Lung (tissue), 12 donors: Measurements from ENCODE around the gene SULT1B1. TPM values are rescaled to one million over a fixed set of nuclear protein-coding genes. Genes with fewer than 3 reads are reported as not detected.

Source experiments
- ATAC-seq: fragments of 200-7000 bp; cut with Tn5 transposase; one replicate; pipeline ENCODE4 v1.9.1; 2020; ENCODE audit warnings: moderate number of reproducible peaks; ENCODE audit not compliant: insufficient read depth, low FRiP score
- DNase-seq, 3 donors: peaks; one replicate each; pipeline ENCODE4 v3.0.0-alpha.2; 2013 to 2017
- H3K27ac ChIP-seq, 2 donors: one replicate each; pipeline ENCODE4 v1.5.1; 2013; ENCODE audit warnings: mild to moderate bottlenecking in 2 of 2, moderate library complexity in 2 of 2, control low read depth in 1 of 2, inconsistent platforms in 1 of 2, low read depth in 1 of 2, low read length in 1 of 2
- H3K27me3 ChIP-seq, 3 donors: one replicate each; pipeline ENCODE4 v1.5.1; 2013; ENCODE audit warnings: low read length in 2 of 3; ENCODE audit not compliant: control insufficient read depth in 3 of 3, insufficient read depth in 3 of 3
- H3K36me3 ChIP-seq, 4 donors: one replicate each; pipeline ENCODE4 v1.5.1; 2013; ENCODE audit warnings: low read length in 4 of 4, mild to moderate bottlenecking in 1 of 4, moderate library complexity in 1 of 4; ENCODE audit not compliant: control insufficient read depth in 4 of 4, insufficient read depth in 4 of 4
- H3K4me1 ChIP-seq, 5 donors: one replicate each; pipeline ENCODE4 v1.5.1; 2013; ENCODE audit warnings: low read length in 5 of 5, mild to moderate bottlenecking in 2 of 5, moderate library complexity in 1 of 5; ENCODE audit not compliant: control insufficient read depth in 5 of 5, insufficient read depth in 5 of 5
- H3K4me3 ChIP-seq: one replicate; pipeline ENCODE4 v1.5.1; 2013; ENCODE audit warnings: mild to moderate bottlenecking, control low read depth, moderate library complexity
- H3K9ac ChIP-seq, 2 donors: one replicate each; pipeline ENCODE4 v1.5.1; 2013; ENCODE audit warnings: low read length in 2 of 2, control low read depth in 1 of 2; ENCODE audit not compliant: insufficient read depth in 1 of 2
- H3K9me3 ChIP-seq, 4 donors: one replicate each; pipeline ENCODE4 v1.5.1; 2013; ENCODE audit warnings: low read length in 3 of 4, mild to moderate bottlenecking in 1 of 4, moderate library complexity in 1 of 4; ENCODE audit not compliant: control insufficient read depth in 4 of 4, insufficient read depth in 3 of 4
- CTCF ChIP-seq: IDR thresholded peaks from 2 replicates; pipeline ENCODE4 v1.5.1; 2012; ENCODE audit warnings: mild to moderate bottlenecking; ENCODE audit errors: control extremely low read depth, extremely low read depth
- WGBS, 2 donors: extraction: QIAGEN DNeasy Blood & Tissue Kit; methylation state at CpG; one replicate each; pipeline ENCODE4 v1.1.7; 2013; 5-methylcytosine and 5-hydroxymethylcytosine counted together
- polyA plus RNA-seq, 2 donors: library from polyadenylated mRNA; stranded (reverse); fragments of 200-250 nt; gene quantifications; one replicate each; pipeline ENCODE4 v1.2.1, GENCODE V29; 2013
- total RNA-seq, 2 donors: library from RNA; depleted of rRNA in 1 of 2; stranded (reverse); fragments of >200 nt in 1 of 2; gene quantifications; one replicate each; pipeline ENCODE4 v1.2.1, GENCODE V29; 2014 to 2021
- donor health status: control.
- donor health status: control.
- donor health status: Bipolar disorder and iron deficiency.
- donor health status: healthy.
- donor health status: DM: yes; HTN: yes; CAD: no.

The SULT1B1 gene
- total and polyA plus RNA-seq, 4 donors: 1.0 to 11.0 (median 6.0) TPM

GRCh38 chr4:69743476-69744156 lies 16.8 kb downstream of the SULT1B1 start:
- H3K9ac ChIP-seq: no peak overlapping the region
- ATAC-seq (no peak), DNase-seq (no peak)
- peaks cover 0 to 18% (median 0%) of the 10 kb centered on the region in 5 donors for H3K4me1 ChIP-seq
- no peak for TF ChIP-seq CTCF
- 95 to 98% methylated on average over 13 of the region's 13 CpGs for WGBS, 2 donors
- H3K27ac ChIP-seq: no peak overlapping the region
- H3K4me3 ChIP-seq: no peak overlapping the region
- no peaks in the 10 kb centered on the region for H3K36me3 ChIP-seq
- peaks cover 0 to 16% (median 2%) of the 10 kb centered on the region in 4 donors for H3K9me3 ChIP-seq
- H3K27me3 ChIP-seq: no peaks in the 10 kb centered on the region

GRCh38 chr4:69742596-69742995 lies 17.8 kb downstream of the SULT1B1 start:
- Histone ChIP-seq H3K9me3 (peaks cover 0 to 16% (median 2%) of the 10 kb centered on the region in 4 donors), H3K36me3 (no peaks in the 10 kb centered on the region), H3K27ac (no peak overlapping the region), H3K27me3 (no peaks in the 10 kb centered on the region), H3K4me1 (peaks cover 0 to 7% (median 0%) of the 10 kb centered on the region in 5 donors), H3K9ac (no peak overlapping the region), H3K4me3 (no peak overlapping the region)
- DNase-seq (no peak), ATAC-seq (no peak)
- no peak for TF ChIP-seq CTCF
- WGBS, 2 donors: 85 to 92% methylated on average over 9 of the region's 9 CpGs

GRCh38 chr4:69738872-69739271 lies 21.5 kb downstream of the SULT1B1 start:
- WGBS, 2 donors: 42 to 59% methylated on average over 1 of the region's 1 CpG
- ATAC-seq (no peak), DNase-seq (no peak)
- Histone ChIP-seq H3K4me1 (no peaks in the 10 kb centered on the region), H3K27me3 (no peaks in the 10 kb centered on the region), H3K9me3 (peaks cover 0 to 10% (median 0%) of the 10 kb centered on the region in 4 donors), H3K36me3 (no peaks in the 10 kb centered on the region), H3K27ac (no peak overlapping the region), H3K4me3 (no peak overlapping the region), H3K9ac (no peak overlapping the region)
- no peak for TF ChIP-seq CTCF

DNA sequence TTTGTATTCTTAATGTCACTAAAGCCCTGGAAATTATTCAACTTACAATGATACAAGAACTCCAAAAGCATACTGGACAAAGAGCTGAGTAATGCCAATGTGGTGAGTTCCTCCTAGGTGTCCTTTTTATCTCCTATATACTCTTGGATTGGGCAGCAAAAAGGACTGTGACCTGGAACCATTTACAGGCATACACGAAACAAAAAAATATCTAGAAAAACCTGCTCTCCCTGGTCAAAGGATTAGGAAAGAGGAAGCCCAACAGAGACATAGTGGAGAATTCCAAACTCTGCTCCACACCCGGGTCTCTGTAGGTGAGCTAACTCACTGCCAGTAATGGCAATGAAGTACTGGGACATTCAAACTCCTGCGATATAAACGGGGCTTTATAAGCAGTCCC lies 25.3 kb downstream of the SULT1B1 start:
- 88 to 92% methylated on average over 4 of the region's 4 CpGs for WGBS, 2 donors
- no peak overlapping the region for H3K9ac ChIP-seq
- no peaks in the 10 kb centered on the region for H3K27me3 ChIP-seq
- TF ChIP-seq CTCF: no peak
- peaks cover 0 to 20% (median 7%) of the 10 kb centered on the region in 5 donors for H3K4me1 ChIP-seq
- no peak overlapping the region for H3K27ac ChIP-seq
- peaks cover 0 to 4% (median 0%) of the 10 kb centered on the region in 4 donors for H3K9me3 ChIP-seq
- ATAC-seq: no peak
- no peaks in the 10 kb centered on the region for H3K36me3 ChIP-seq
- H3K4me3 ChIP-seq: no peak overlapping the region
- DNase-seq: no peak
